Breast epithelium (tissue), 4 donors: Measurements from ENCODE around the gene FBXO31. TPM values are rescaled to one million over a fixed set of nuclear protein-coding genes. Genes with fewer than 3 reads are reported as not detected.
A peak's percentile ranks its signal among the peaks of the same experiment; 100 is the strongest.
"Not testable (repeated sequence)": the region's sequence is repeated elsewhere in the genome, so short reads cannot be mapped to it uniquely, and the experiment has no call there.

Experiments
- DNase-seq, 2 donors: peaks; one replicate each; pipeline ENCODE4 v3.0.0-alpha.2; 2019; ENCODE audit warnings: low spot score in 2 of 2
- H3K27ac ChIP-seq, 2 donors: fragments of 200-600 bp; sonication (generic) in 1 of 2; one replicate each; pipeline ENCODE4 v1.5.1; 2016 to 2019; ENCODE audit warnings: mild to moderate bottlenecking in 1 of 2
- H3K27me3 ChIP-seq, 2 donors: fragments of 200-600 bp; sonication (generic) in 1 of 2; one replicate each; pipeline versions ENCODE4 v1.5.1 to v1.6.0; 2017 to 2019; ENCODE audit warnings: control low read depth in 1 of 2, mild to moderate bottlenecking in 1 of 2
- H3K36me3 ChIP-seq: fragments of 200-600 bp; one replicate; pipeline ENCODE4 v1.5.1; 2019
- H3K4me1 ChIP-seq, 2 donors: fragments of 200-600 bp; sonication (generic); one replicate each; pipeline ENCODE4 v1.5.1; 2016 to 2019; ENCODE audit warnings: control low read depth in 1 of 2
- H3K4me3 ChIP-seq, 3 donors: fragments of 200-600 bp; sonication (generic); 1 replicate in 2 of 3; 2 replicates in 1 of 3; pipeline ENCODE4 v1.5.1; 2016 to 2019; ENCODE audit warnings: mild to moderate bottlenecking in 3 of 3, moderate library complexity in 2 of 3
- H3K9me3 ChIP-seq, 2 donors: fragments of 200-600 bp; sonication (generic) in 1 of 2; one replicate each; pipeline ENCODE4 v1.5.1; 2016 to 2019; ENCODE audit warnings: control low read depth in 1 of 2
- CTCF ChIP-seq, 3 donors: fragments of 450-650 bp; IDR thresholded peaks; one replicate each; pipeline ENCODE4 v1.5.1; 2016 to 2017; ENCODE audit warnings: antibody characterized with exemption in 3 of 3, mild to moderate bottlenecking in 3 of 3, moderate library complexity in 3 of 3
- POLR2A ChIP-seq: fragments of 450-650 bp; IDR thresholded peaks from one replicate; pipeline ENCODE4 v1.6.1; 2016; ENCODE audit warnings: antibody characterized with exemption, mild to moderate bottlenecking, moderate library complexity
- POLR2AphosphoS5 ChIP-seq, 3 donors: sonication (generic); formaldehyde crosslinking; IDR thresholded peaks; one replicate each; pipeline ENCODE4 v1.6.1; 2017; ENCODE audit warnings: antibody characterized with exemption in 3 of 3
- intact Hi-C: fragments of 100-400 bp; cut with DNase I; formaldehyde crosslinking; loops from one replicate; pipeline ENCODE4 v1.15.1; 2023; ENCODE audit warnings: low total_unique reads
- total RNA-seq, 3 donors: library from RNA; depleted of rRNA; stranded (reverse); fragments of >200 nt; gene quantifications; one replicate each; pipeline ENCODE4 v1.1.0, GENCODE V29; 2016

FBXO31 gene
- total RNA-seq, 3 donors from 2014 or later: 43.0 to 74.7 (median 67.4) TPM

GRCh38 chr16:87342504-87342903, 41.1 kb downstream of the FBXO31 start:
- no peaks in the 10 kb centered on the region for H3K27me3 ChIP-seq
- no peak for TF ChIP-seq CTCF (IDR thresholded peaks at IDR 0.05)
- intact Hi-C loops: no loop called here
- no peaks in the 10 kb centered on the region for H3K4me1 ChIP-seq
- no peak for DNase-seq
- H3K4me3 ChIP-seq: no peak overlapping the region
- H3K9me3 ChIP-seq: no peaks in the 10 kb centered on the region
- H3K36me3 ChIP-seq: no peaks in the 10 kb centered on the region
- H3K27ac ChIP-seq: no peak overlapping the region

DNA sequence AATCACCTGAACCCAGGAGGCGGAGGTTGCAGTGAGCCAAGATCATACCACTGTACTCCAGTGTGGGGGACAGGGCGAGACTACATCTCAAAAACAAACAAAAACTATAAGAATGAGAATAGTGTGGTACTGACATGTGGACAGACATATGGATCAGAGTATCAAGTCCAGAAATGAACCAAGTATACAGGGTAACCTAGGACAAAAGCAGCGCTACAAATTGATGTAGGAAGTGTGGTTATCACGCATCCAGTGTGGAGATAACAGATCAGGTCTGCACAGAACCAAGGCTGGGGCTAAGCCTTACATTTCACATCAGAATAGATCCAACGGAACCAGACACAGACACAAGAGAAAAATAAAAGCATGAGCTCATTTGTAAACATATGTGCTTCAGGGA, 43.4 kb downstream of the FBXO31 start:
- DNase-seq: no peak
- intact Hi-C loops: no loop called here
- Histone ChIP-seq H3K27ac (no peak overlapping the region), H3K36me3 (no peaks in the 10 kb centered on the region), H3K9me3 (no peaks in the 10 kb centered on the region), H3K4me1 (no peaks in the 10 kb centered on the region), H3K27me3 (no peaks in the 10 kb centered on the region), H3K4me3 (no peak overlapping the region)
- TF ChIP-seq CTCF (IDR thresholded peaks at IDR 0.05) (no peak), POLR2A (no peak), POLR2AphosphoS5 (IDR thresholded peaks at IDR 0.05) (no peak)

DNA sequence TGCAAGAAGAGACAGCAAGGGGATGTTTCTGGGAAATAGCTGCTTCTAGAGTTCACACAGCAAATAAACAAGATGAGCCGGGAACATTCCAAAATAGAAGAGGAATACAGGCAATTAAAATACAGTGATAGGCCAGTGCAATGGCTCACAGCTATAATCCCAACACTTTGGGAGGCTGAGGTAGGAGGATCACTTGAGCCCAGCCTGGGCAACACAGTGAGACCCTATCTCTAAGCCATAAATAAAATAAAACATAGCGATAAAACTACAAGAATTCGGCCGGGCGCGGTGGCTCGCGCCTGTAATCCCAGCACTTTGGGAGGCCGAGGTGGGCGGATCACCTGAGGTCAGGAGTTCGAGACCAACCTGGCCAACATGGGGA, 43.9 kb downstream of the FBXO31 start:
- H3K36me3 ChIP-seq, intact Hi-C loops, H3K4me1 ChIP-seq, H3K4me3 ChIP-seq, H3K27ac ChIP-seq, DNase-seq, H3K27me3 ChIP-seq, H3K9me3 ChIP-seq: not testable (repeated sequence)

DNA sequence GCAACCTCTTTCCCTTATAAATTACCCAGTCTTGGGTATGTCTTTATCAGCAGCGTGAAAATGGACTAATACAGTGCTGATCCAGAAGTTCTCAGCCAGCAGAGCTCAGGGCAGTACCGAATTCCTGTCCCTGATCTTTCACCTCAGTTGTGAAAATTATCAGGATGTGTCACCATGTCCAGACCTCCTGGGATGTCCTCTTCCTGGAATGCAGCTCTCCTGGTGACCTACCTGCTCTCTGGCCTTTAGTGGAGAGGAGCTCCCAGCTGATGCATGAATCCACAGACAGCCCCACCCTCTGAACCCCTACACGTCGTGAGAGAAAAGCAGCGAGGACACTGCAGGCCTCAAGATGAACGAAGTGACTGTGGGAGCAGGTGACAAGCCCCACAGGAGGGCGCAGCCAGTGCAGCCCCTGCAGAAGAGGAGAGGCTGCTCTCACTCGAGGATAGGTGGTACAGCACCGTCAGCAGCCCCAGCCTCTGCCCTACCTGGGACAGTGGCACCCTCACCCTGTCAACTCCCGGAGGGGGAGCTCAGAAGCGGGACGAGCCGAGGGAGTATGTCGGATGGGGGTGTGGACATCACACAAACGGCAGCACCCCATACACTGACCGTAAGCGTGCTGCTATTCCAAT, 44.4 kb downstream of the FBXO31 start:
- no peak for DNase-seq
- Histone ChIP-seq H3K4me1 (no peaks in the 10 kb centered on the region), H3K36me3 (peaks cover 7% of the 10 kb centered on the region), H3K9me3 (no peaks in the 10 kb centered on the region), H3K27me3 (no peaks in the 10 kb centered on the region), H3K27ac (no peak overlapping the region), H3K4me3 (no peak overlapping the region)
- intact Hi-C loops: no loop called here
- TF ChIP-seq POLR2AphosphoS5 (IDR thresholded peaks at IDR 0.05) (no peak), CTCF (IDR thresholded peaks at IDR 0.05) (no peak), POLR2A (no peak)

GRCh38 chr16:87338155-87338765, 45.3 kb downstream of the FBXO31 start:
- Histone ChIP-seq H3K4me1 (no peaks in the 10 kb centered on the region), H3K27ac (peak overlapping the region in 1 of 2 donors; percentile 7), H3K9me3 (no peaks in the 10 kb centered on the region), H3K4me3 (no peak overlapping the region), H3K27me3 (no peaks in the 10 kb centered on the region), H3K36me3 (peaks cover 12% of the 10 kb centered on the region)
- intact Hi-C loops: no loop called here
- TF ChIP-seq POLR2AphosphoS5 (IDR thresholded peaks at IDR 0.05) (no peak), POLR2A (no peak), CTCF (IDR thresholded peaks at IDR 0.05) (no peak)
- DNase-seq: no peak
